ENCODE measurements around the gene NHERF2. TPM values are rescaled to one million over a fixed set of nuclear protein-coding genes. Genes with fewer than 3 reads are reported as not detected.
A peak's percentile ranks its signal among the peaks of the same experiment; 100 is the strongest.

Gene NHERF2
- total RNA-seq, 2 donors from 2014 or later = 20.1 to 25.5 TPM

DNA sequence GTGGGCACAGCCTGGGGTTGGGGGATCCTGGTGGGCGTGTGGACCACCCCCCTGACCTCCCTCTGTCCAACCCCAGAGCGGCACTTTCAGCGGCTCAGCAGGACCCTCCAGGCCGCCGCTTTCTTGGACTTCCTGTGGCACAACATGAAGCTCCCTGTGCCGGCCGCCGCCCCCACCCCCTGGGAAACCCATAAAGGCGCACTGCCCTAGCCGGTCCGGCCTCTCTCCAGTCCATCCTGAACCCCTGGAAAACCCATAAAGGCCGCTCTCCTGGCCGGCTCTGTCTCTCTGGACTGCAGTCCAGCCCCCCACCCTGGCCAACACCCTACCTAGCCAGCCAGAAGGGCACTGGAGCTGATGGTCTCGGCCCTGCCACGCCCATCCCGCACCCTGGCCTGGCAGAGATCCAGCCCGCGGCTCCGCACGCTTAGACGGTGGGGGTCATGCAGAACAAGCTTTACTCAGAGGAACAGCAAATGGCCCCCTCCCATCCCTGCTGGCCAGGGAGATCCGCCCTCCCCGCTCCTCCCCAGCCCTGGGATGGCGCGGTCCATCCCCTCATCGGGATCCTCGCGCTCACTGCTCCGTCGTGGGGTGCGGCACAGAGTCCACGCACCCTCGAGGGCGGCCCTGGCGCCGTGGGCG lies 48.1 kb upstream of the NHERF2 start:
- Mint-ChIP-seq H3K4me3 (no peak overlapping the region), H3K9me3 (no peaks in the 10 kb centered on the region)

DNA sequence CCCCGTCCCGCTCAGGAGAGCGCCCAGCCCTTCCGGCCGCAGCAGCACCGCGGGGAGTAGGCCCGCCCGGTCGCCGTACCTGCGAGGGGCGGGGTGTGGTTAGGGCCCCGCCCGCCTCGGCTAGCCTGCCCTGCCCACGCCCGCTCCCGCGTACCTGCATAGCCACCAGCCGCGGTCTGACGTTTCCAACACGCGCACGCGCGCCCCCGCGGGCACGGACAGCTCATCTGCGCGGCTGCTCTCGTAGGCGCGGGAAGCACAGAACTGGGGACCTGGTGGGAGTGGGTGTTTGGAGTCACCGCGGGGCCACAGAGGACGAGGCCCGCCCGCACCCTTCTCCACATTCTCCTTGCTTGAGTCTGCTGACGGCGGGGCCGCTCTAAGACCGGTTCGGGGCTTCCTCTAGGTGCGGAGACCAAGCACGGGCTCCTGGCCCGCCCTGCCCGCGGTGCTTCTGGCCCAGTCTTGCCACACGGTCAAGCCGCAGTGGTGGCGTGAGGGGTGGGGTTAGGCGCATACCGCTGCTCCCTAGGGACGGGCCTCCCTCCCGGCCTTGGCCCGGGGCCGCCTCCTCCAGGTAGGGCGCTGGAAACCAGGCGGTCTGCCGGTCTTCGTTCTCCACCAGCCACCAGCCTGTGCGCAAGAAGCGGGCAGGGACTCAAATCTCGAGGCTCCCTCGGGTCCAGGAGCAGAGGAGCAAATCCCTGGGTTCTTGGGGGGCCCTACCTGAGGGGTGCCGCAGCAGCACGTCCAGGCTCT lies 47.3 kb upstream of the NHERF2 start:
- Histone ChIP-seq H3K4me3 (ENCODE audit: low read length) (no peak overlapping the region), H3K36me3 (ENCODE audit: control insufficient read depth, insufficient read depth, low read length) (peaks cover 24% of the 10 kb centered on the region), H3K9me3 (ENCODE audit: control insufficient read depth, low read length) (no peaks in the 10 kb centered on the region), H3K9ac (ENCODE audit: extremely low read depth, low read length, poor library complexity, severe bottlenecking) (no peak overlapping the region), H3K27ac (ENCODE audit: low read depth, low read length) (no peak overlapping the region), H3K27me3 (ENCODE audit: control insufficient read depth, insufficient read depth, low read length, poor library complexity, severe bottlenecking) (peaks cover 47% of the 10 kb centered on the region), H3K4me1 (ENCODE audit: control insufficient read depth, insufficient read depth, low read length) (no peaks in the 10 kb centered on the region)
- no peaks in the 10 kb centered on the region for H3K9me3 Mint-ChIP-seq
- H3K4me1 Mint-ChIP-seq = peaks cover 5% of the 10 kb centered on the region
- TF ChIP-seq, protein P1, sequence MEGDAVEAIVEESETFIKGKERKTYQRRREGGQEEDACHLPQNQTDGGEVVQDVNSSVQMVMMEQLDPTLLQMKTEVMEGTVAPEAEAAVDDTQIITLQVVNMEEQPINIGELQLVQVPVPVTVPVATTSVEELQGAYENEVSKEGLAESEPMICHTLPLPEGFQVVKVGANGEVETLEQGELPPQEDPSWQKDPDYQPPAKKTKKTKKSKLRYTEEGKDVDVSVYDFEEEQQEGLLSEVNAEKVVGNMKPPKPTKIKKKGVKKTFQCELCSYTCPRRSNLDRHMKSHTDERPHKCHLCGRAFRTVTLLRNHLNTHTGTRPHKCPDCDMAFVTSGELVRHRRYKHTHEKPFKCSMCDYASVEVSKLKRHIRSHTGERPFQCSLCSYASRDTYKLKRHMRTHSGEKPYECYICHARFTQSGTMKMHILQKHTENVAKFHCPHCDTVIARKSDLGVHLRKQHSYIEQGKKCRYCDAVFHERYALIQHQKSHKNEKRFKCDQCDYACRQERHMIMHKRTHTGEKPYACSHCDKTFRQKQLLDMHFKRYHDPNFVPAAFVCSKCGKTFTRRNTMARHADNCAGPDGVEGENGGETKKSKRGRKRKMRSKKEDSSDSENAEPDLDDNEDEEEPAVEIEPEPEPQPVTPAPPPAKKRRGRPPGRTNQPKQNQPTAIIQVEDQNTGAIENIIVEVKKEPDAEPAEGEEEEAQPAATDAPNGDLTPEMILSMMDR (conservative IDR thresholded peaks at IDR 0.05) = no peak
- peaks cover 13% of the 10 kb centered on the region for H3K36me3 Mint-ChIP-seq (ENCODE audit: low read depth)
- H3K4me3 Mint-ChIP-seq = peak overlapping the region; percentile 49
- H3K27ac Mint-ChIP-seq = no peak overlapping the region
- WGBS, 2 experiments (ENCODE audit: insufficient coverage in 1 of 2, insufficient read length in 1 of 2) = 16 to 21% methylated on average over 22 to 70 of the region's 70 CpGs
- peaks cover 41% of the 10 kb centered on the region for H3K27me3 Mint-ChIP-seq (ENCODE audit: insufficient read depth)
- peak; percentile 89 for DNase-seq

More for the DNA sequence above, 48.1 kb upstream of the NHERF2 start:
- no peak overlapping the region for H3K9ac ChIP-seq (ENCODE audit: extremely low read depth, low read length, poor library complexity, severe bottlenecking)
- no peak overlapping the region for H3K4me3 ChIP-seq (ENCODE audit: low read length)
- no peak for DNase-seq
- Mint-ChIP-seq H3K4me1 (peaks cover 5% of the 10 kb centered on the region), H3K36me3 (ENCODE audit: low read depth) (peaks cover 13% of the 10 kb centered on the region), H3K27me3 (ENCODE audit: insufficient read depth) (peaks cover 41% of the 10 kb centered on the region), H3K27ac (no peak overlapping the region)
- H3K27ac ChIP-seq (ENCODE audit: low read depth, low read length) = no peak overlapping the region
- no peaks in the 10 kb centered on the region for H3K9me3 ChIP-seq (ENCODE audit: control insufficient read depth, low read length)
- peaks cover 24% of the 10 kb centered on the region for H3K36me3 ChIP-seq (ENCODE audit: control insufficient read depth, insufficient read depth, low read length)
- TF ChIP-seq, protein P1 (conservative IDR thresholded peaks at IDR 0.05) = no peak
- H3K27me3 ChIP-seq (ENCODE audit: control insufficient read depth, insufficient read depth, low read length, poor library complexity, severe bottlenecking) = peaks cover 47% of the 10 kb centered on the region
- WGBS, 2 experiments (ENCODE audit: insufficient coverage in 1 of 2, insufficient read length in 1 of 2) = 76 to 86% methylated on average over 23 to 37 of the region's 37 CpGs
- H3K4me1 ChIP-seq (ENCODE audit: control insufficient read depth, insufficient read depth, low read length) = no peaks in the 10 kb centered on the region

DNA sequence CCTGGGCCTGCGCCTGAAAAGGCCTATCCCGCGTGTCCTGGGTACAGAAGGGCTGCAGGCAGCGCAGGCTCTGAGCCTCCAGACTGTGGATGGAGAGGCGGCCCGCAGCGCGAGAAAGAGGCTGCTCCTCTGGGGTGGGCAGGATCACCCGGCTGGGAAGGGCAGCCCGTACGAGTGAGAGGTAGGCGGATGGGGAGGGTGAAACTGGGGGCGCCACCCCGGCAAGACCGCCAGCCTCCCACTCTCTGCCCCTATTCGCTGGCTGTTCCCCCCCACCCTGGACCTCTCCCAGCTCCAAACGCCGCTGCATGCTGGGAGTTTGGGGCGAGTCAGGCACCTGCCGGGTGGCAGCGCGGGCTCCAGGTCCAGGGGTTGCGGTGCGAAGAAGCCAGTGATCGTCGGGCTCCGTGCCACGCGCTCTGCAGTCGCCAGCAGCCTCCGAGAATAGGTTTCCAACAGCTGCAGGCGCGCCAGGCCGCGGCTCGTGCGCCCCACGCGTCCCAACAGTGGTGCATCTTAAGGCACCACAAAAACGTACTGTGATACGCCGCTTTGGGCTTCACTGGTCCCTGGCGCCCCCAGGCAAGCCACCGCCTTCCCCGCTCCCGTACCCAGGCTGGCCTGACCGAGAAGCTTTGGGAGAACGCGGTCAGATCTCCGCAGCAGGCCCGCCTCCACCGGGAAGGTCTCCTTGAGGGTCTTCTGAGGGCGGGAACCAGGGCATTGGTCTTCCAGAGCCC lies 46.5 kb upstream of the NHERF2 start:
- no peaks in the 10 kb centered on the region for H3K9me3 ChIP-seq (ENCODE audit: control insufficient read depth, low read length)
- TF ChIP-seq, protein P1 (conservative IDR thresholded peaks at IDR 0.05) = no peak
- H3K36me3 Mint-ChIP-seq (ENCODE audit: low read depth) = peaks cover 8% of the 10 kb centered on the region
- H3K27me3 ChIP-seq (ENCODE audit: control insufficient read depth, insufficient read depth, low read length, poor library complexity, severe bottlenecking) = peaks cover 47% of the 10 kb centered on the region
- peaks cover 25% of the 10 kb centered on the region for H3K36me3 ChIP-seq (ENCODE audit: control insufficient read depth, insufficient read depth, low read length)
- H3K4me1 ChIP-seq (ENCODE audit: control insufficient read depth, insufficient read depth, low read length) = no peaks in the 10 kb centered on the region
- H3K27me3 Mint-ChIP-seq (ENCODE audit: insufficient read depth) = peaks cover 41% of the 10 kb centered on the region
- DNase-seq = peak; percentile 72
- H3K4me1 Mint-ChIP-seq = peaks cover 5% of the 10 kb centered on the region
- no peaks in the 10 kb centered on the region for H3K9me3 Mint-ChIP-seq
- no peak overlapping the region for H3K27ac Mint-ChIP-seq
- no peak overlapping the region for H3K4me3 ChIP-seq (ENCODE audit: low read length)
- H3K4me3 Mint-ChIP-seq = peak overlapping the region; percentile 9
- WGBS, 2 experiments (ENCODE audit: insufficient coverage in 1 of 2, insufficient read length in 1 of 2) = 13 to 24% methylated on average over 19 to 53 of the region's 53 CpGs
- no peak overlapping the region for H3K27ac ChIP-seq (ENCODE audit: low read depth, low read length)
- H3K9ac ChIP-seq (ENCODE audit: extremely low read depth, low read length, poor library complexity, severe bottlenecking) = no peak overlapping the region

Data from endodermal cell (in vitro differentiated cells).